Hypothalamus (tissue), 51 donors: ENCODE data around the gene ARHGAP22.

Experiments
- DNase-seq, 51 donors: peaks; one replicate each; lab custom pipeline; 2025; lab: John Stamatoyannopoulos, UW

Gene ARHGAP22

DNA sequence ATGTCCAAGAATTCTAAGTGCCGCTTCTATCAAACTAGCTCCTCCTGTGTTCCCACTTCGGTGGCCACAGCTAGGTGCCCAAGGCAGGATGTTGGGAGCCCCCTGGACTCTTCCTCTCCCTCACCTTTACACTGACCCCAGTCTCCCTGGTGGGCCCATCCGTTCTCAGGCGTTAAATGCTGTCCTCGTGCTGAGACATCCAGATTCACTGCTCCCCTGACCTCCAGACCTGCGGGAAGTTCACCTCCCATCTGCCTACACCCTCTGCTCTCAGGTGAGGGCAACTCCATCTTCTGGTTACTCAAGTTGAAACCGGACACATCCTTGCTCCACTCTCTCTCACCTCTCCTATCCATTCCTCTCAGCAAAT, 114.3 kb downstream of the ARHGAP22 start:
- DNase-seq, result no peak

DNA sequence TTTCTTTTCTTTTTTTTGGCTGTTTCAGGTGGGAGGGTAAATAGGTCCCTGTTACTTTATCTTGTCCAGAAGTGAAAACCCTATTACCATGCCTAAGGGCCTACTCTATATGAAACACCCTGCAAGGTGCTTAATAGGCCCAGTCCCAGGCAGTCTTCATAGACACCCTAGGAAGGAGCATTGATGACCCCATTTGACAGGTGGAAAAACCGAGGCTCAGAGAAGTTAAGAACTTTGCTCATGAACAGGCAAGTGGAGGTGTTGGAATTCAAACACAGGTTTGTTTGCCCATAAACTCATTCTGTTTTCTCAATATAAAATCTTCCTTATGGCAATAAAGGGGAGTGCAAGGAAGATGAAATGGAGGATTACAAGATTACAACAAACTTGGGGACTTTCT, 115.8 kb downstream of the ARHGAP22 start:
- no peak for DNase-seq

DNA sequence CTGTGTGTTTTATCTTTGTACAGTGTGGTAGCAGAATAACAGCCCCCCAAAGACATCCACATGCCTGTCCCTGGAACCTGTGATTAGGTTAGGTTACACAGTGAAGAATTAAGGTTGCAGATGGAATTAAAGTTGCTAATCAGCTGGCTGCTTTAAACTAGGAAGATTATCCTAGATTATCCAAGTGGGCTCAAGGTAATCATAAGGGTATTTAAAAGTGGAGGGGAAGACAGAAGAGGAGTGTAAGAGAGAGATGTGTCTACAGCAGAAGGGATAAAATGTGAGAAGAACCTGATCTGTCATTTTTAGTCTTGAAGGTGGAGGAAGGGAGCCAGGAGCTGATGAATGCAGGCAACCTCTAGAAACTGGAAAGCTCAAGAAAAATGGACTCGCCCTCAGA, 117.6 kb downstream of the ARHGAP22 start:
- no peak for DNase-seq

DNA sequence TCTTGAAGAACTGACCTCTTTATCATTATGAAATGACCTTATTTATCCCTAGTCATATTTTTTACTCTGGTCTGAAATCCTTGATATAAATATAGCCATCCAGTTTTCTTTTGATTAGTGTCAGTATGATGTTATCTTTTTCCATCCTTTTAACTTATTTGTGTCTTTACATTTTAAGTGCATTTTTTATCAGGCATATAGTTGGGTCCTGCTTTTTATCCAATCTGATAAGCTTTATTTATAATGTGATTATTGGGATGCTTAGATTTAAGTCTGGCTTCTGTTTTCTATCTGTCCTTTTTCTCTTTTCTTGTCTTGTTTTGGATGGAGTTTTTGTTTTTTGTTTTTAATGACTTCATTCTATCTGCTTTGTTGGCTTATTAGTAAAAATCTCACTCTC, 119.2 kb downstream of the ARHGAP22 start:
- DNase-seq, result no peak

DNA sequence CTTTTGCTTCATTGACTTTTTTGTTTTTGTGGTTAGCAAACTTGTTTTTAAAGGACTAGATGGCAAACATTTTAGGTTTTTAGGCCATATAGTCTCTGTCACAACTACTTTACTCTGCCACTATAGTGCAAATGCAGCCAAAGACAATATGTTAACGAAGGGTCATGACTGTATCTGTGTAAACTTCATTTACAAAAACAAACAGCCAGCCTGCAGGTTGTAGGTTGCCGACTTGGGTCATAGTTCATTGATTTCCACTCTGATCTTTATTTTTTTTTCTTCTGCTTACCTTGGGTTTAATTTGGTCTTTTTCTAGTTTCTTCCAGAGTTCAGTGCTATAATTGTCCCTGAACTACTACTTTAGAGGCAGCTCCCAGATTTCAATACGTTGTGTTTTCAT, 120.0 kb downstream of the ARHGAP22 start:
- no peak for DNase-seq

DNA sequence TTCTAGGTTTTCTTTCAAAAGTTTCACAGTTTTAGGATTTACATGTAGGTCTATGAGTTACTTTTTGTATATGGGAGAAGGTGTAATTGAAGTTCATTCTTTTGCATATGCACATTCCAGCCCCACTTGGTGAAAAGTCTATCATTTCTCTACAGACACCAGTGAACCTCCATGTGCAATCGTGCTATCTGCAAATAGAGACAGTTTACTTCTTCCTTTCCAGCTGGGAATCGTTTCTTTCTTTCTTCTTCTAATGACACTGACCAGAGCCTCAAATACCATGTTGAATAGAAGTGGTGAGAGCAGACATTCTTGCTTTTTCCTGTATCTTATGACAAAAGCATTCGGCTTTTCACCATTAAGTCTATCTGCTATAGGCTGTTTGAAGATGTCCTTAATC, 122.7 kb downstream of the ARHGAP22 start:
- DNase-seq, result no peak

DNA sequence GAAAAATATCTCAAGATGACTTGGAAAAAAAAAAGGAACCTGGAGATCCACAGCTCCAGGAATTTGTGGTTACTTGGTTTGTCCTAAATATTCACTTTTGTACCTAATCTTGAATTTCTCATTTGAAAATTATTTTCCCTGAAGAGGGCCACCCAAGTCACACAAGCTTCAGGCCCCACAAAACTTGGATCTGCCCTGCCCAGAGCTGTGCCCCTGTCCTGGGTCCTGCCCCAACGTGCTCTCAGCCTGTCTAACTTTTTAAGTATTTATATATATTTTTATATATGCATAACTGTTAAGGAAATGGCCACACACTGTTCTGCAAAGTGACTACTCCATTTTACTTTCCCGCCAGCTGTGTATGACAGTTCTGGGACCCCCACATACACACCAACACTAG, 123.5 kb downstream of the ARHGAP22 start:
- no peak for DNase-seq

DNA sequence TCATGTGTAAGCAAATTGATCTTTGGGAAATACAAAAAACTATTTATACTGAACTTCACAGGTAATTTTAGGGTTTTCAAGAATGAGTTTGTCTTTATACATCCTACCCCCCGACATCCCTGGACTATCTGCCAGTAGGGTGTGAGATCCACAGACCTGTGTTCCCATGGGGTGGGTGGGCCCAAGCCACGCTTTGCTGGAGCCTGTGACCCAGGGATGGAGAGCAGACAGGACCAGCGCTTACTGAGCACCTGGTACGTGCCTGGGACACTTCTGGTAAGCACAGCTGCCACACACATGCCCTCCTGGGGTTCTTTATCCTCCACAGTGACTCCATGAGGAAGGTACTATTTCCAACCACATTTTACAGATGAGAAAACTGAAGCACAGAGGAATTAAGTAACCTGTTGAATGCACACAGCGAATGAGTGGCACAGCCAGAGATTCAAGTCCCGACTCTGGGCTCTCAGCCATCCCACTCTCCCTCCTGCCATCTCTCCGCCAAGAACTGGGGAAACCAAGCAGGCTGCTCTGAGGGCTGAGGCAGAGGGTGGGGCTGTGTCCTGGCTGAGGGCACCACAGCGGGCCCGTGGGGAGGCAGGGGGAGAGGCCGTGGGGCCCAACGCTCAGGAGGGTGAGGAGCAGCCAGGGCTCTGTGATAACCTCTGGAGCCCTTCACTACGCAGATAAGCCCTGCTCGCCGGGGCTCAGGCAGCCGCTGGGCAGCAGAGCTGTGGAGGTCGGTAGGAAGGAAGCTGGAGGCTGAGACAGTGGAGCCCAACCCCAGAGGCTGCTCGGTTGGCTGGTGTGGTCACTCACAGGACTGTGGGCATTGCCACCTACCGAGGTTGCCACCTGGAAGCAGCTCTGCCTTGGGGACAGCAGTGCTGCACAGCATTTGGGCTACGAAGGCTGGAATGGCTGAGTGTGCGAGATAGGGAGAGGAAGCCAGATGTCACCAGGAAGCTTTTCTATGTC, 124.2 kb downstream of the ARHGAP22 start:
- DNase-seq, result peak in 1 of 51 donors; percentile 11

DNA sequence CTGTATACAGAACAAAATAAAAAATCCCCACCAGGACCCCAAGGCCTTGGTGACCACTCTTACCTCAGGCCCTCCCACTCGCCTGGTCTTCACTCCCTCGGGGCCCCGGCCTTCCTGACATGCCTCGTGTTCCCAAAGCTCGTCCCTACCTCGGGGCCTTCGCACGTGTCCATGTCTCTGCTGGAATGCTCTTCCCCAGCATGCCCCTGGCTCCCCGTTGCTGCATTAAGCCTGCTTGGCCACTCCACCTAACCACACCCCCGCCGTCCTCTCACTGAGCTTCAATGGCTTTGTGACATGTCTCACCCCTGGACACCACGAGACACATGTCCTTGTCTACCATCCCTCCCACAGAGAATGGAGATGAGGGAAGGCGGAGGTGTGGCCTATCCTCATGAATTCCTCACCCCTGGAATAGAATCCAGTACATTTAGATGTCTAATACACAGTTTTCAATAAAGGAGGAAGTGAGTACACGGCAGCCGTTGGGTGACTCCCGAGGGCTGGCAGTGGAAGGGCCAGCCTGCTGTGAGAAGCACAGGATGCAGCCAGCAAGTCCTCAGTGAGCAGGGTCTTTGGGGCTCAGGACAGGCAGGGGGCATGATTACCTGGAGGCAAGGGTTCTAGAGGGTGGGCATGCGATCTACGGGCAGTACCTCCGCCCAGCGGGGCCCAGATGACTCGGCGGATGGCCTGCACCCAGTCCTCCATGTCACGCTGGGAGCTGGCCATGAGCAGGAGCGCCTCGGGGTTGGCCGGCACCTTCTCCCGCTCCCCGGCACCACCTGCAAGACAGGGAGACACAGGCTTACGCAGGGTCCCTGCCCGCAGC, 125.7 kb downstream of the ARHGAP22 start:
- DNase-seq, result no peak

DNA sequence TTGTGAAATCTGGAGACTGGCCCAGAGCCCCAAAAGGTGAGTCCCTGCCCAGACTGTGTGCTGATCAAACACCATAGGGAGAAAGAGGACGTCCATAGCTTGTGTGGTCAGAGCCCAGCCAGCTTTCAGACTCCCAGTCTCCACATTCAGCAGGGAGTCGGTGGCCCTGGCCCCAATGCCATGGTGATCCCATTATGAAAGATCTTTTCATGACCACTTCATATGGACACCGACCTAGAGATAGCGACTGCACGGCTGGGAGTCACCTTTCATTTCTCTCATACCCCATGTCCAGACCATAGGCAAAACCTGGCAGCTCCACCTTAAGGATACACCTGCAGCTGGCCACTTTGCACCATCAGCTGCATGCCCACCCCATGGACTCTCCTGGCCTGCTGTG, 126.4 kb downstream of the ARHGAP22 start:
- no peak for DNase-seq

DNA sequence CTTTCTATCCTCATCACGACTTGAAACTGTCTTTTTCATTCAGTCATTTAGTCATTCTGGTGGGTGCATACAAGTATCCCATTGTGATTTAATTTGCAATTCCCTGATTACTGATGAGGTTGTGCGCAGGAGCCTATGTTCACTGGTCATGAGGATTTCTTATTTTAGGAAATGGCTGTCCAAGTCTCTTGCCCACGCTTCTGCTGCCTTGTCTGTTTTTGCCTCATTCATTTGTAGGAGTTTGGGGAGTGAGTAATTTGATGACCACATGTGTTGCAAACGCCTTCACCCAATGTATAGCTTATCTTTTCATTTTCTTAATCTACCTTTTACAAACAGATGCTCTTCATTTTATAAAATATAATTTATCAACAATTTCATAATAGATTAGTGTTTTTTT, 127.3 kb downstream of the ARHGAP22 start:
- no peak for DNase-seq

DNA sequence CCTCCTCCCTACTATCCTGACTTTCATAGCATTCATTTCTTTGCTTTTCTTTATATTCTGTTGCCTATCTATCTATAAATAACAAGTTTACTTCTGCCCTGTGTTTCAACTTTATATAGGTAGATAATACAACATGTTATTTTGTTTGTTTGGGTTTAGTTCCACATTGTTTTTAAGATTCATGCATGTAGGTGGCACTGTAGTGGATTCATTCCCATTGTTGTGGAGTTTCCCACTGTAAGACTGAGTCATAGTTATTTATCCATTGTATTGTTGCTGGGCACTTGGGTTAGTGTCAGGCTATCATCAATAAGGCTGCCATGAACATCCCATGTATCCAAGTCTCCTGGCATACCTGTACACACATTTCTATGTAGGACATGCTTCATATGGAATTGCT, 127.7 kb downstream of the ARHGAP22 start:
- no peak for DNase-seq

DNA sequence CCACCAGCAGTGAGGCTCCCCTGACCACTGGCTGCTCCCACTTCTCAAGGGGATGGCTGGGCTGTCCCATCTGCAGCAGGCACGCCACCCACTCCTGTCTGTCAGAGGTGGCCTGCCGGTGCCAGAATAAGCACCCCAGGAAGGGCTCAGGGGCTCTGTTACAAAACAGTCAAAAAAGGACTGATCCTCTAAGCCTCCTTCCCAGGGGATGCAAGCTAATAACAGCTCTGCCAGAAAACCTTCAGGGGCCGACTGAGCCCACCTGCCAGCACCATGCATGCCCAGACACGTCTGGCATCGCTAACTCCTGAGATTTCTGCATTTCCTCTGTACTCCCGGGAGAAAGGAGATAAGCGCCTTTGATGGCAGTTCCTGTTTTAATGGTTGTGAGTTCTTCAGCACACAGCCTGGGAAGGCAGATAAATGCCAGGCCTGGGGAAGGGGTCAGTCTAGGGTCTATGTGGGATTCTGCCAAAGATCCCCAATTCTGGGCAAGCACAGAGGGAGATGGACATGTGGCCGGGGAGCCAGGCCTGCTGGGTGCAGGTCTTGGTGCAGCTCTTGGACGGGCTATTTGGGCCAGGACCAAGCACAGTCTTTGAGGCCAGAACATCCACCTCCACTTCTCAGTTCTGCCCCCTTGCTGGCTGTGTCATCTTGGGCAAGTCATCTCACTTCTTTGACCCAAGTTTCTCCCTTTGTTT, 128.4 kb downstream of the ARHGAP22 start:
- DNase-seq, result no peak

DNA sequence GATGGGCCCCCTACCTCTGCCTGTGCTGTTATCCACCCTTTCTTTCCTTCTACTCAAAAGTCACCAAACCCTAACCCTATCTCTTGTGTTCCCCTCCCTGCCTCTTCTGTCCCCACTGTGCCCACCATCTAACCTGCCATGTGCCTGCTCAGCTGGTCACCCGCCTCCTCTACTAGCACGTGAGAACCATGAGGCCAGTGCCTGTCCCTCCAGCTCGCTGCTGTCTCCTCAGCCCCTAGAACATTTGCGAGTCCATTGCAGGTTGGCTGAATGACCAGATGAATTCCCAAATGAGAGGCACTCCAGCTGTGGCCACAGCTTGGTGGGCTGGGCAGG, 129.0 kb downstream of the ARHGAP22 start:
- DNase-seq, result no peak

DNA sequence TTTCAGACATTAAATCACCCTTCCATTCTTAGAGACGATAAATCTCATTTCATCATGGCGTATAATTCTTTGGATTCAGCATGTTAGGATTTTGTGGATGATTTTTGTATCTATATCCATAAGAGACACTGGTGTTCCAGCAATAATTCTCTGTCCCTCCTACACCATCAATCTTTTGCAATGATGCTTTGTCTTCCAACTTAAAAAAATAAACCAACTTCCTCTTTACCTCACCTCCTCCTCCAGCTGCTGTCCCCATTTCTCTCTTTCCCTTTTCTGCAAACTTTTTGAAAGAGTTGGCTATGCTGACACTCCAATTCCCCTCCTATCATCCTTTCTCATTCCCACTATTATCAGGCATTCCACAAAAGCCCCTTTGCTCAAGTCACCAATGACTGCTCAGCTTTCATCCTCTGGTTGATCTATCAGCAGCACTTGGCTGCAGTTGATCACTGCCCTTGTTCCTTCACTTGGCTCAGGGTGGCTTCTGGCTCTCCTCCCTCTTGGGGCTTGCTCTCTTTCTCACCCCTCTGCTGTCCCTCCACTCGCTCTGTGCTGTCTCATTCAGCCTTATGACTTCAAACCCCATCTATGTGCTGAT, 130.0 kb downstream of the ARHGAP22 start:
- no peak for DNase-seq

DNA sequence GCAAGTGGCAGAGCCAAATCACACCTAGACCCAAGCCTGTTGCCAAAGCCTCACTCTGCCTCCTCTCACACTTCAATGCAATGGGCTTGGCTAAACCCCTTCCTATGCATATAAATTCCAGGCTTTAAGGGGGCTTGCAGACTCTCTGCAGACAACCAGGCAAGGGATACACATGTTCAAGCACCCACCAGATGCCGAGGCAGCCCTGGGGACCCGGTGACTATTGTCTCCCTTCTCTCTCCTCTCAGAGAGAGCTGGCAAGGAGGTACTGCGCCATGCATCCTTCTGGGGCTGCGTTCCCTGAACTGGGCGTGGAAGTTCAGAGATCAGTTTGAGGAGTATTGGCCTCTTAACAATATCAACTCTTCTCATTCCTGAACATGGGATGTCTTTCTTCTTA, 131.2 kb downstream of the ARHGAP22 start:
- DNase-seq, result no peak

DNA sequence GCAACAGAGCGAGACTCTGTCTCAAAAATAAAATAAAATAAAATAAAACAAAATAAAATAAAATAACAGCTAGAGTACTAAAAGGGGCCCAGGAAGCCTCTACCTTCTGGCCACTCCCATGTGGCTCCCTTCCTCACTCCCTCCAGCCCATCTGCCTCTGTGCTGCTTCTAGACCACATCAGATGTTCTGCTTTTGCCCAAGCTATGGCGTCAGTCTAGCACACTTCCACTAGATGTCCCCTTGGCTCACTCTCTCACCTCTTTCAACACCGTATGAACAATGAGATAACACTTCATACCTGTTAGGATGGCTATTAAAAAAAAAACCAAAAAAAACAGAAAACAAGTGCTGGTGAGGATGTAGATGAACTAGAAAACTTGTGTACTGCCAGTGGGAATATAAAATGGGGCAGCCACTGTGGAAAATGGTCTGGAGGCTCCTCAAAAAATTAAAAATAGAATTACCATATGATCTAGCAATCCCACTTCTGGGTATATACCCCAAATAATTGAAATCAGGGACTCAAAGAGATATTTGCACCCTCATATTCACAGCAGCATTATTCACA, 132.3 kb downstream of the ARHGAP22 start:
- DNase-seq, result no peak

DNA sequence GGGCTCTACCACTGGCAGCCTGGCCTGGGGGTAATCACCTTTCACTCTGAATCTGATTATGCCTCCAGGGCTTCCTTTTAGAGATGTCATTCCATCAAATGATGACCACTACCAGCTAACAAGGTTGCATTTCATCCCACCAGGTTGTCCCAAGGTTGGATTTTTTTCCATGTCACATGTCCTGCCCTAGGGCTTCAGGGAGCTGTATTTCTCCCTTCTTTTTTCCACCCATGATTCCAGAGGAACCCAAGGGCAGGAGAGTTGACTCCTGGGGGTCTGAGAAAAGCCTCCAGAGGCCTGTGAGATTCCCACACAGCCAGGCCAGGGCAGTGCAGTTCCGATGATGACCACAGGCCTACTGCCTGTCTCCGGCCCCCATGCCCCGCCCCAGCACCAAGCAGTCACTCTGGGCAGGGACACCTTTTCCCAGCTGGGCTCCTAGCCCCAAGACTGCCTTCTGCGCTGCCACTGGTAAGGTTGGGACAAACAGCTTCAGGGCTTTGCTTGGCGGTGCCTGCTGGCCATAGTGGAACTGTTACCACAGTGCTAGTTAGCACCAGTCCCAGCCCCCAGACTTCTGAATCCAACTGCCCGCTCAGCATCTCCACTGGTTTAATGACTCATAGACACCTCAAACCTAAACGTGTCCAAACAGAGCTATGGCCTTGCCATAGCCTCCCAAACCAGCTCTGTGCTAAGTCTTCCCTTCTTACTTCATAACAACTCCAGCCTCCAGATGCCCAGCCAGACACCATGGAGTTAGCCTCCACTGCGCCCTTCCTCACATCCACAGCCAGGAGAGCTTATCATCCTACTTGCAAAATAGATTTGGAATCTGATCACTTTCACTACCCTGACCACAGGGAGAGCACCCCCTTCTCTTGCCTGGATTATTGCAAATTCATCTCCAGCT, 133.7 kb downstream of the ARHGAP22 start:
- DNase-seq, result no peak

DNA sequence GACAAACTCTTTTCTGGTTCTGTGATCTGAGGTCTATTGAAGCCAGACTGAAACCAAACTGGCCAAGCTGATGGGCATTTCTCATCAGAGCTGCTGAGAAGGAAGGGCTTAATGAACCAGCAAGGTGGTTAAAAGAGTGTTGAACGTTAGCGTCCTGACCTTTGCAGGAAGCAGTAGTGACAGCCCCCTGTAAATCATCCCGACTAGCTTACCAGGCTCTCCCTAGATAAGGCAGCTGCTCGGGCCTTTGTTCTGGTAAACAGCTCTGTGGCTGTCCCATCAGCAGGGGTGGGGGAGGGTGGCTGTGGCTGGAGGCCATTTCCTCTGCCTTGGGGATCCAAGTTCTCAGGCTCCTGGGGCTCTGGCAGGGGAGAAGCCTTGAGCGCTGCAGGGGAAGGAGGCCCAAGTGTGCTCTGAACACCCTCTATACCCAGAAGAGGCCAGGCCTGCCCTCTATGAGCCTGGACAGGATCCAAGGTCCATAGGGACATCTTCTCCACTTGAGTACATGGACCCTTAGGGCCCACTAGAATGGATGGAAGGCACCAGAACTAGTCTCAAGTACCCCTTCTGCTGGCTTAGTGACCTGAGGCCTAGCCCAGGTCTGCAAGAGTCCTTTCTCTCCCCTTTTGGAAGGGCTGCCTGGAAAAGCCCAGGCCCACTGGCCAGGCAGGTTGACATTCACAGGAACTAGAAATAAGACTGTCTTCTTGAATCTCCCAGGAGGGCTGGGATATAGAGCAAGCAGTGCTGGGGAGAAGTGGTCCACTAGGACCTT, 134.6 kb downstream of the ARHGAP22 start:
- DNase-seq, result peak in 15 of 51 donors; percentile 18 to 67 (median 45)
